T-helper 17 cell (primary cell): ENCODE results near the gene NKAIN2. TPM values are rescaled to one million over a fixed set of nuclear protein-coding genes. Genes with fewer than 3 reads are reported as not detected.

Source experiments
- ATAC-seq: fragments of 150-1000 bp; cut with Tn5 transposase; 2 replicates; pipeline ENCODE4 v1.10.0; 2021; ENCODE audit warnings: mild to moderate bottlenecking, moderate library complexity
- DNase-seq, 3 donors: peaks; one replicate each; pipeline versions ENCODE4 v3.0.0 to v3.0.0-alpha.2; 2020 to 2021
- H3K9me3 ChIP-seq: one replicate; pipeline ENCODE4 v1.7.0; 2013; ENCODE audit warnings: low read length, mild to moderate bottlenecking; ENCODE audit not compliant: control insufficient read depth, poor library complexity, severe bottlenecking
- H3K27ac Mint-ChIP-seq: one replicate; pipeline ENCODE4 v1.8.0; 2022; ENCODE audit warnings: mild to moderate bottlenecking, moderate library complexity, mixed read lengths
- H3K27me3 Mint-ChIP-seq: one replicate; pipeline ENCODE4 v1.8.0; 2022; ENCODE audit warnings: mixed read lengths
- H3K36me3 Mint-ChIP-seq: one replicate; pipeline ENCODE4 v1.8.0; 2022; ENCODE audit warnings: low read depth, mixed read lengths
- H3K4me1 Mint-ChIP-seq: one replicate; pipeline ENCODE4 v1.8.0; 2022; ENCODE audit warnings: mild to moderate bottlenecking, mixed read lengths
- H3K4me3 Mint-ChIP-seq: one replicate; pipeline ENCODE4 v1.8.0; 2022; ENCODE audit warnings: mild to moderate bottlenecking, moderate library complexity, mixed read lengths
- total RNA-seq, 4 donors: library from RNA in 2 of 4; stranded (reverse) in 2 of 4; gene quantifications; one replicate each; pipeline ENCODE4 v1.2.3 and lab custom pipeline; 2022 to 2026

Gene NKAIN2
- total RNA-seq, 2 donors from 2014 or later, result 0.13 TPM; not detected in 1

DNA sequence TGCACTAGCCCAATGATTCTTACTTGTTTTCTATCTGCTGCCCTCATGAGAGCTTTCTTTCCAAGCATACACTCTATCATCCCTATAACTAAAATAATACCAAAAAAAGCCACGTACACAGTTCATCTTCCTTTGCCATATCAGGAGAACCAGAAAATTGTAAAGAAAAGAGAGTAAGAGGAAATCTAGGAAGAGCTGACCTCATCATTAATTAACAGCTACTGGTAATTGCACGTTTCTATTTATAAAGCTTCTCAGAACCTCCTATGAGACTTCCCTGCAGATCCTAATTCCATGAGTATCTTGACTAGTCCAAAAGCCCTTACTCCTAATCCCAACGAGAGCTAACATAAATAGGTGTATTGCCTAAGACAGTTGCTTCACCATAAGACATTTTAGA is 967.1 kb downstream of the NKAIN2 start:
- Mint-ChIP-seq H3K27me3 (no peaks in the 10 kb centered on the region), H3K4me1 (no peaks in the 10 kb centered on the region), H3K27ac (no peak overlapping the region), H3K36me3 (no peaks in the 10 kb centered on the region), H3K4me3 (no peak overlapping the region)
- no peak for ATAC-seq
- DNase-seq, result no peak
- H3K9me3 ChIP-seq, result no peaks in the 10 kb centered on the region

GRCh38 chr6:124772733-124773319 is 969.2 kb downstream of the NKAIN2 start:
- ATAC-seq, result no peak
- Mint-ChIP-seq H3K36me3 (no peaks in the 10 kb centered on the region), H3K27me3 (no peaks in the 10 kb centered on the region)

DNA sequence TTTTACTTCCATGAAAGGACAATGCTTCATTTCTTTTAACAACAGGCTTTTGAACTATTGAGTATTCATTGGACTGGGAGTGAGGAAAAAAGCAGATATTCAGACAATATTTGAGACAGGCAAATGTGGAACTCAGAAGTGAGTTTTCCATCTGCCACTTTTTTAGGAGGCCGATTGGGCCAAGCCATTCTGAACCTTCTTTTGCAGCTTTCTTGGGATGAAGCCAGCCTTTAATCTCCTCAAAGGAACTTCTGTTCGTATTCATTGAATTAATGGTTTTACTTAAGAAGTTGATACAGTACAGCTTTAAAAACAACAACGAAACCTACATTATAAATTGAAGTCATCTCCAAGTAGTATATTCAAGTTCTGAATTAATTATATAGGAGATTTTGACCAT is 971.5 kb downstream of the NKAIN2 start:
- no peaks in the 10 kb centered on the region for H3K9me3 ChIP-seq
- H3K4me1 Mint-ChIP-seq, result no peaks in the 10 kb centered on the region
- H3K36me3 Mint-ChIP-seq, result no peaks in the 10 kb centered on the region
- H3K4me3 Mint-ChIP-seq, result no peak overlapping the region
- DNase-seq, result no peak
- ATAC-seq, result no peak
- H3K27ac Mint-ChIP-seq, result no peak overlapping the region
- H3K27me3 Mint-ChIP-seq, result no peaks in the 10 kb centered on the region

More at GRCh38 chr6:124772733-124773319, 969.2 kb downstream of the NKAIN2 start:
- no peaks in the 10 kb centered on the region for H3K4me1 Mint-ChIP-seq
- no peak for DNase-seq
- H3K27ac Mint-ChIP-seq, result no peak overlapping the region
- no peaks in the 10 kb centered on the region for H3K9me3 ChIP-seq
- H3K4me3 Mint-ChIP-seq, result no peak overlapping the region

- no peaks in the 10 kb centered on the region for H3K9me3 ChIP-seq
- no peak overlapping the region for H3K27ac Mint-ChIP-seq
- no peak for DNase-seq
- no peak overlapping the region for H3K4me3 Mint-ChIP-seq
- no peaks in the 10 kb centered on the region for H3K36me3 Mint-ChIP-seq
- no peak for ATAC-seq
- no peaks in the 10 kb centered on the region for H3K4me1 Mint-ChIP-seq
- H3K27me3 Mint-ChIP-seq, result no peaks in the 10 kb centered on the region
Measured at GRCh38 chr6:124777863-124778262, 974.2 kb downstream of the NKAIN2 start.

GRCh38 chr6:124780623-124781022 is 977.0 kb downstream of the NKAIN2 start:
- DNase-seq (no peak), ATAC-seq (no peak)
- no peaks in the 10 kb centered on the region for H3K9me3 ChIP-seq
- H3K4me3 Mint-ChIP-seq, result no peak overlapping the region
- H3K27me3 Mint-ChIP-seq, result no peaks in the 10 kb centered on the region
- no peaks in the 10 kb centered on the region for H3K4me1 Mint-ChIP-seq
- no peak overlapping the region for H3K27ac Mint-ChIP-seq
- H3K36me3 Mint-ChIP-seq, result no peaks in the 10 kb centered on the region

- Mint-ChIP-seq H3K4me3 (no peak overlapping the region), H3K4me1 (no peaks in the 10 kb centered on the region), H3K36me3 (no peaks in the 10 kb centered on the region), H3K27ac (no peak overlapping the region), H3K27me3 (no peaks in the 10 kb centered on the region)
- H3K9me3 ChIP-seq, result no peaks in the 10 kb centered on the region
- DNase-seq, result no peak
- no peak for ATAC-seq
Measured at GRCh38 chr6:124783344-124783743, 979.7 kb downstream of the NKAIN2 start.

GRCh38 chr6:124791156-124791555 is 987.5 kb downstream of the NKAIN2 start:
- no peak for DNase-seq
- peaks cover 5% of the 10 kb centered on the region for H3K27me3 Mint-ChIP-seq
- ATAC-seq, result no peak
- no peak overlapping the region for H3K27ac Mint-ChIP-seq
- no peak overlapping the region for H3K4me3 Mint-ChIP-seq
- no peaks in the 10 kb centered on the region for H3K4me1 Mint-ChIP-seq
- no peaks in the 10 kb centered on the region for H3K36me3 Mint-ChIP-seq
- no peaks in the 10 kb centered on the region for H3K9me3 ChIP-seq

GRCh38 chr6:124792386-124792785 is 988.7 kb downstream of the NKAIN2 start:
- Mint-ChIP-seq H3K27ac (no peak overlapping the region), H3K4me3 (no peak overlapping the region), H3K4me1 (no peaks in the 10 kb centered on the region), H3K27me3 (peaks cover 5% of the 10 kb centered on the region), H3K36me3 (no peaks in the 10 kb centered on the region)
- DNase-seq (no peak), ATAC-seq (no peak)
- H3K9me3 ChIP-seq, result no peaks in the 10 kb centered on the region

DNA sequence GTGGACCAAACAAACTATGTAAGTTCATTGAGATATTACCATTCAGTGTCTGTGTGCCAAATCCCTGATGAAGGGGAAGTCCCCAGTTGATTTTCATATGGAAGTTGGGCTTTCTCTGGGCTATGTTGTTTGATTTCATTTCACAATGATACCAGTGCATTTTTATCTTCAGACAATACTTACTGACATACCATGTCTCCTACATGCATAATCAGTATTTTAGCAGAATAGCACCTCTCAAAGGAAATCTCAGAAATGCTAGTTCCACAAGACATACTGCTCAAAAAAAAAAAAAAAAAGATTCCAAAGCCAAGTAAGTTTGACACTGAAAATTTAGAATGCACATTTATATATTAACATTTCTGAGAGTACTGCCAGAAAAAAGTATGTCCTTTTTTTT is 989.7 kb downstream of the NKAIN2 start:
- no peak for ATAC-seq
- Mint-ChIP-seq H3K4me1 (peaks cover 2% of the 10 kb centered on the region), H3K36me3 (no peaks in the 10 kb centered on the region), H3K27me3 (peaks cover 5% of the 10 kb centered on the region), H3K4me3 (no peak overlapping the region), H3K27ac (no peak overlapping the region)
- no peaks in the 10 kb centered on the region for H3K9me3 ChIP-seq
- no peak for DNase-seq

- no peak for ATAC-seq
- no peaks in the 10 kb centered on the region for H3K9me3 ChIP-seq
- H3K4me3 Mint-ChIP-seq, result no peak overlapping the region
- H3K27me3 Mint-ChIP-seq, result peaks cover 18% of the 10 kb centered on the region
- H3K27ac Mint-ChIP-seq, result no peak overlapping the region
- H3K36me3 Mint-ChIP-seq, result no peaks in the 10 kb centered on the region
- H3K4me1 Mint-ChIP-seq, result peaks cover 2% of the 10 kb centered on the region
- DNase-seq, result no peak
Measured at GRCh38 chr6:124795643-124796463, 992.2 kb downstream of the NKAIN2 start.

DNA sequence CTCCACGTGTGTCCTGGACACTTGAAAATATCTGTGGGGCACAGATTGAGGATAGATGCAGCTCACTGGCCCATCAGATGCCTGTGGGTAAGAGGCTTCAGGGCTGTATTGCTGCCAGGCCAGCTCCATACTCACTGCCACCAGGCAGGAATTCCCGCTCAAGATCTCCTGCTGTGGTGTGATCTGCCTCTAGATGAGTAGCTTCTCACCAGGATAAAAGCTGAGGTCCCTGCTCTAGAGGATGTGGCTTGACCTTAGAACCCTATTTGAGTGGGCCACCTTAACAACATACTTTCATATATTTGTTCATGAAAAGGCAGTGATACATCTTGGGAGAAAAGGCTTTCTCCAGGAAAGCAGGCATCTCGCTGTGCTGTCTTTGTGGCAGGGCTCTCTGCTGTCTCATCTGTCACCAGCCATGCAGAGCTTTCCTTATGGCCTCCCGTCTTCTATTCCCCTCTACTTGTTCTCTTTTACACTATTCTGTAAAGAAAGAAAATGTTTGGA is 992.9 kb downstream of the NKAIN2 start:
- ATAC-seq, result no peak
- Mint-ChIP-seq H3K36me3 (no peaks in the 10 kb centered on the region), H3K4me3 (no peak overlapping the region), H3K27ac (no peak overlapping the region), H3K4me1 (peaks cover 2% of the 10 kb centered on the region), H3K27me3 (peaks cover 18% of the 10 kb centered on the region)
- H3K9me3 ChIP-seq, result no peaks in the 10 kb centered on the region
- DNase-seq, result no peak

DNA sequence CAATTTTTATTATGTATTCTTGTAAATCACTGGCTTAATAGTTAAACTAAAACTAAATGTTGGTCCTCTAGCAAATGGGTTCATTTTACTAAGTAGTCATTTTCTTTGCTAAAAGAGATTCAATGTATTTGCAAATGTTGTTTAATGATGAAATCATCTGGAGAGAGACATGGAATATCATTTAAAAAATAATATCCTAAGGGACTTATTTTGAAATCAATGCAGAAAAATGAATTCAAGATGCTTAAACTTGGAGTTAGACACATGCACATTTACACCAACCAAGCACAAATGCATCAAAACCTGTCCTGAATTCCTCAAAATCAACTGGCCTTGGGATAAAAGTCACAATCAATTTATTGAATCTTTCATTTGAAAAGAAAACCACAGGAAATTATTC is 993.6 kb downstream of the NKAIN2 start:
- peaks cover 2% of the 10 kb centered on the region for H3K4me1 Mint-ChIP-seq
- no peaks in the 10 kb centered on the region for H3K9me3 ChIP-seq
- DNase-seq (no peak), ATAC-seq (no peak)
- H3K4me3 Mint-ChIP-seq, result no peak overlapping the region
- no peak overlapping the region for H3K27ac Mint-ChIP-seq
- H3K27me3 Mint-ChIP-seq, result peaks cover 18% of the 10 kb centered on the region
- no peaks in the 10 kb centered on the region for H3K36me3 Mint-ChIP-seq

DNA sequence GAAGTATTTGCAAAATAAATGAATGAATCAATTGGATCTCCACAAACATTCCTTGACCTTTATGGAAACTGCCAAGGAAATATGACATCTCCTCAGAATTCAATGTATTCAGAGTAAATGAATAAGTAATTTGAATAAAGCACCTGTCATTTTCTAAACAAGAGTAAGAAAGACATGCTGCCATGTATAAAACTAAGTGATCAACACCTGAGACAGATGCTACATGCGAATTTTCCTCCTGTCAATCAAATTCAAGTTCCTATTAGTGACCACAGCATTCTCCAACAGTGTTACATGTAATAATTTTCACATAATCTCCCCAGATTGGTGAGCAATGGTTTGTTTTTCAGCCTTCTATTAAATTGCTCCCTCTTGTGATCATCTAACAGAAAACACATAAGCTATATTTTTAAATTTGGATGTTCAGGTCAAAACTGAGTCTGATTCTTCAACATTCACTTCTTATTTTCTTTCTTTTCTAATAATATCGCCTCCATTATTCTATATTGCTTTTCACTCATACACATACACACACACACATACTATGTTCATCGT is 995.4 kb downstream of the NKAIN2 start:
- no peaks in the 10 kb centered on the region for H3K9me3 ChIP-seq
- Mint-ChIP-seq H3K36me3 (no peaks in the 10 kb centered on the region), H3K27ac (no peak overlapping the region), H3K27me3 (peaks cover 18% of the 10 kb centered on the region), H3K4me1 (peaks cover 2% of the 10 kb centered on the region), H3K4me3 (no peak overlapping the region)
- ATAC-seq (no peak), DNase-seq (no peak)
